ENCODE data around the gene EARS2. TPM values are rescaled to one million over a fixed set of nuclear protein-coding genes. Genes with fewer than 3 reads are reported as not detected.

Gene EARS2
- total and polyA plus RNA-seq, 9 of the 15 experiments (the other 6 are each of a cell fraction or from before 2014, with no cell fraction given), result 17.6 to 58.6 (median 36.3) TPM

- TF ChIP-seq, protein P1, sequence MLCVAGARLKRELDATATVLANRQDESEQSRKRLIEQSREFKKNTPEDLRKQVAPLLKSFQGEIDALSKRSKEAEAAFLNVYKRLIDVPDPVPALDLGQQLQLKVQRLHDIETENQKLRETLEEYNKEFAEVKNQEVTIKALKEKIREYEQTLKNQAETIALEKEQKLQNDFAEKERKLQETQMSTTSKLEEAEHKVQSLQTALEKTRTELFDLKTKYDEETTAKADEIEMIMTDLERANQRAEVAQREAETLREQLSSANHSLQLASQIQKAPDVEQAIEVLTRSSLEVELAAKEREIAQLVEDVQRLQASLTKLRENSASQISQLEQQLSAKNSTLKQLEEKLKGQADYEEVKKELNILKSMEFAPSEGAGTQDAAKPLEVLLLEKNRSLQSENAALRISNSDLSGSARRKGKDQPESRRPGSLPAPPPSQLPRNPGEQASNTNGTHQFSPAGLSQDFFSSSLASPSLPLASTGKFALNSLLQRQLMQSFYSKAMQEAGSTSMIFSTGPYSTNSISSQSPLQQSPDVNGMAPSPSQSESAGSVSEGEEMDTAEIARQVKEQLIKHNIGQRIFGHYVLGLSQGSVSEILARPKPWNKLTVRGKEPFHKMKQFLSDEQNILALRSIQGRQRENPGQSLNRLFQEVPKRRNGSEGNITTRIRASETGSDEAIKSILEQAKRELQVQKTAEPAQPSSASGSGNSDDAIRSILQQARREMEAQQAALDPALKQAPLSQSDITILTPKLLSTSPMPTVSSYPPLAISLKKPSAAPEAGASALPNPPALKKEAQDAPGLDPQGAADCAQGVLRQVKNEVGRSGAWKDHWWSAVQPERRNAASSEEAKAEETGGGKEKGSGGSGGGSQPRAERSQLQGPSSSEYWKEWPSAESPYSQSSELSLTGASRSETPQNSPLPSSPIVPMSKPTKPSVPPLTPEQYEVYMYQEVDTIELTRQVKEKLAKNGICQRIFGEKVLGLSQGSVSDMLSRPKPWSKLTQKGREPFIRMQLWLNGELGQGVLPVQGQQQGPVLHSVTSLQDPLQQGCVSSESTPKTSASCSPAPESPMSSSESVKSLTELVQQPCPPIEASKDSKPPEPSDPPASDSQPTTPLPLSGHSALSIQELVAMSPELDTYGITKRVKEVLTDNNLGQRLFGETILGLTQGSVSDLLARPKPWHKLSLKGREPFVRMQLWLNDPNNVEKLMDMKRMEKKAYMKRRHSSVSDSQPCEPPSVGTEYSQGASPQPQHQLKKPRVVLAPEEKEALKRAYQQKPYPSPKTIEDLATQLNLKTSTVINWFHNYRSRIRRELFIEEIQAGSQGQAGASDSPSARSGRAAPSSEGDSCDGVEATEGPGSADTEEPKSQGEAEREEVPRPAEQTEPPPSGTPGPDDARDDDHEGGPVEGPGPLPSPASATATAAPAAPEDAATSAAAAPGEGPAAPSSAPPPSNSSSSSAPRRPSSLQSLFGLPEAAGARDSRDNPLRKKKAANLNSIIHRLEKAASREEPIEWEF (CRISPR knock-in tag; IDR thresholded peaks at IDR 0.05), result no peak
- TF ChIP-seq DMBX1 (CRISPR knock-in tag; IDR thresholded peaks at IDR 0.05; ENCODE audit: borderline replicate concordance), result peak; percentile 36; the same call in 1 of the 2 replicates
- TF ChIP-seq, protein P2, sequence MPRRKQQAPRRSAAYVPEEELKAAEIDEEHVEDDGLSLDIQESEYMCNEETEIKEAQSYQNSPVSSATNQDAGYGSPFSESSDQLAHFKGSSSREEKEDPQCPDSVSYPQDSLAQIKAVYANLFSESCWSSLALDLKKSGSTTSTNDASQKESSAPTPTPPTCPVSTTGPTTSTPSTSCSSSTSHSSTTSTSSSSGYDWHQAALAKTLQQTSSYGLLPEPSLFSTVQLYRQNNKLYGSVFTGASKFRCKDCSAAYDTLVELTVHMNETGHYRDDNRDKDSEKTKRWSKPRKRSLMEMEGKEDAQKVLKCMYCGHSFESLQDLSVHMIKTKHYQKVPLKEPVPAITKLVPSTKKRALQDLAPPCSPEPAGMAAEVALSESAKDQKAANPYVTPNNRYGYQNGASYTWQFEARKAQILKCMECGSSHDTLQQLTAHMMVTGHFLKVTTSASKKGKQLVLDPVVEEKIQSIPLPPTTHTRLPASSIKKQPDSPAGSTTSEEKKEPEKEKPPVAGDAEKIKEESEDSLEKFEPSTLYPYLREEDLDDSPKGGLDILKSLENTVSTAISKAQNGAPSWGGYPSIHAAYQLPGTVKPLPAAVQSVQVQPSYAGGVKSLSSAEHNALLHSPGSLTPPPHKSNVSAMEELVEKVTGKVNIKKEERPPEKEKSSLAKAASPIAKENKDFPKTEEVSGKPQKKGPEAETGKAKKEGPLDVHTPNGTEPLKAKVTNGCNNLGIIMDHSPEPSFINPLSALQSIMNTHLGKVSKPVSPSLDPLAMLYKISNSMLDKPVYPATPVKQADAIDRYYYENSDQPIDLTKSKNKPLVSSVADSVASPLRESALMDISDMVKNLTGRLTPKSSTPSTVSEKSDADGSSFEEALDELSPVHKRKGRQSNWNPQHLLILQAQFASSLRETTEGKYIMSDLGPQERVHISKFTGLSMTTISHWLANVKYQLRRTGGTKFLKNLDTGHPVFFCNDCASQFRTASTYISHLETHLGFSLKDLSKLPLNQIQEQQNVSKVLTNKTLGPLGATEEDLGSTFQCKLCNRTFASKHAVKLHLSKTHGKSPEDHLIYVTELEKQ (CRISPR knock-in tag; IDR thresholded peaks at IDR 0.05), result no peak
- TF ChIP-seq NFRKB (IDR thresholded peaks at IDR 0.05; ENCODE audit: low read depth), result no peak
- TF ChIP-seq KAT2B (IDR thresholded peaks at IDR 0.05; ENCODE audit: low read depth, low read length), result no peak
- TF ChIP-seq MAZ (CRISPR knock-in tag; conservative IDR thresholded peaks at IDR 0.05 in 1 of 2, IDR thresholded peaks at IDR 0.05 in 1 of 2), result peak; percentile 66 to 75; a peak in 3 of 4 replicates
- TF ChIP-seq PKNOX1 (IDR thresholded peaks at IDR 0.05), result peak; percentile 92
- TF ChIP-seq ZBTB2 (IDR thresholded peaks at IDR 0.05), result no peak
- TF ChIP-seq, protein P3, sequence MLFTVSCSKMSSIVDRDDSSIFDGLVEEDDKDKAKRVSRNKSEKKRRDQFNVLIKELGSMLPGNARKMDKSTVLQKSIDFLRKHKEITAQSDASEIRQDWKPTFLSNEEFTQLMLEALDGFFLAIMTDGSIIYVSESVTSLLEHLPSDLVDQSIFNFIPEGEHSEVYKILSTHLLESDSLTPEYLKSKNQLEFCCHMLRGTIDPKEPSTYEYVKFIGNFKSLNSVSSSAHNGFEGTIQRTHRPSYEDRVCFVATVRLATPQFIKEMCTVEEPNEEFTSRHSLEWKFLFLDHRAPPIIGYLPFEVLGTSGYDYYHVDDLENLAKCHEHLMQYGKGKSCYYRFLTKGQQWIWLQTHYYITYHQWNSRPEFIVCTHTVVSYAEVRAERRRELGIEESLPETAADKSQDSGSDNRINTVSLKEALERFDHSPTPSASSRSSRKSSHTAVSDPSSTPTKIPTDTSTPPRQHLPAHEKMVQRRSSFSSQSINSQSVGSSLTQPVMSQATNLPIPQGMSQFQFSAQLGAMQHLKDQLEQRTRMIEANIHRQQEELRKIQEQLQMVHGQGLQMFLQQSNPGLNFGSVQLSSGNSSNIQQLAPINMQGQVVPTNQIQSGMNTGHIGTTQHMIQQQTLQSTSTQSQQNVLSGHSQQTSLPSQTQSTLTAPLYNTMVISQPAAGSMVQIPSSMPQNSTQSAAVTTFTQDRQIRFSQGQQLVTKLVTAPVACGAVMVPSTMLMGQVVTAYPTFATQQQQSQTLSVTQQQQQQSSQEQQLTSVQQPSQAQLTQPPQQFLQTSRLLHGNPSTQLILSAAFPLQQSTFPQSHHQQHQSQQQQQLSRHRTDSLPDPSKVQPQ (CRISPR knock-in tag; IDR thresholded peaks at IDR 0.05; ENCODE audit: borderline replicate concordance), result peak; percentile 92
- TF ChIP-seq HNRNPLL (IDR thresholded peaks at IDR 0.05; ENCODE audit: low read depth, low read length, poor library complexity, severe bottlenecking), result peak; percentile 34
- TF ChIP-seq POLR2G (IDR thresholded peaks at IDR 0.05; ENCODE audit: low read depth, low read length), result peak; percentile 96
These were observed 46.8 kb downstream of the EARS2 start, which contains the start of gene GGA2 (continued) for GRCh38 chr16:23510164-23510914.
